ENCODE results near the gene CSMD2. TPM values are rescaled to one million over a fixed set of nuclear protein-coding genes. Genes with fewer than 3 reads are reported as not detected.

The CSMD2 gene
- polyA plus RNA-seq, 1 experiment = 2.3 TPM

- Histone ChIP-seq H3K27ac (ENCODE audit: low read depth, low read length) (no peak overlapping the region), H3K27me3 (ENCODE audit: control insufficient read depth, insufficient read depth, low read length) (no peaks in the 10 kb centered on the region), H3K4me3 (ENCODE audit: low read depth, low read length) (no peak overlapping the region), H3K9me3 (ENCODE audit: control insufficient read depth, insufficient read depth, low read length) (no peaks in the 10 kb centered on the region)
- ChIA-PET POLR2A (interaction anchor here (1.1 to 1.2 kb wide), 2 partner anchors 148 to 176 kb away, joined by 3 read pairs; partner anchors contain the start of gene A3GALT2), CTCF (interaction anchor here (0.8 to 7.3 kb wide), 5 partner anchors 8 to 172 kb away, joined by 3 to 212 read pairs (median 6); no protein-coding TSS in a partner anchor)
- DNase-seq (ENCODE audit: low read depth, low spot score) = no peak
- TF ChIP-seq, protein P1, sequence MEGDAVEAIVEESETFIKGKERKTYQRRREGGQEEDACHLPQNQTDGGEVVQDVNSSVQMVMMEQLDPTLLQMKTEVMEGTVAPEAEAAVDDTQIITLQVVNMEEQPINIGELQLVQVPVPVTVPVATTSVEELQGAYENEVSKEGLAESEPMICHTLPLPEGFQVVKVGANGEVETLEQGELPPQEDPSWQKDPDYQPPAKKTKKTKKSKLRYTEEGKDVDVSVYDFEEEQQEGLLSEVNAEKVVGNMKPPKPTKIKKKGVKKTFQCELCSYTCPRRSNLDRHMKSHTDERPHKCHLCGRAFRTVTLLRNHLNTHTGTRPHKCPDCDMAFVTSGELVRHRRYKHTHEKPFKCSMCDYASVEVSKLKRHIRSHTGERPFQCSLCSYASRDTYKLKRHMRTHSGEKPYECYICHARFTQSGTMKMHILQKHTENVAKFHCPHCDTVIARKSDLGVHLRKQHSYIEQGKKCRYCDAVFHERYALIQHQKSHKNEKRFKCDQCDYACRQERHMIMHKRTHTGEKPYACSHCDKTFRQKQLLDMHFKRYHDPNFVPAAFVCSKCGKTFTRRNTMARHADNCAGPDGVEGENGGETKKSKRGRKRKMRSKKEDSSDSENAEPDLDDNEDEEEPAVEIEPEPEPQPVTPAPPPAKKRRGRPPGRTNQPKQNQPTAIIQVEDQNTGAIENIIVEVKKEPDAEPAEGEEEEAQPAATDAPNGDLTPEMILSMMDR (IDR thresholded peaks at IDR 0.05; ENCODE audit: low read depth, low read length) = no peak
These were observed 696.1 kb downstream of the CSMD2 start for GRCh38 chr1:33468967-33469366.

- TF ChIP-seq, protein P1 (IDR thresholded peaks at IDR 0.05; ENCODE audit: low read depth, low read length) = no peak
- H3K9me3 ChIP-seq (ENCODE audit: control insufficient read depth, insufficient read depth, low read length) = no peaks in the 10 kb centered on the region
- no peaks in the 10 kb centered on the region for H3K27me3 ChIP-seq (ENCODE audit: control insufficient read depth, insufficient read depth, low read length)
- POLR2A ChIA-PET = interaction anchor here (1.1 to 1.2 kb wide), 2 partner anchors 148 to 175 kb away, joined by 3 read pairs; partner anchors contain the start of gene A3GALT2
- CTCF ChIA-PET = interaction anchor here (0.8 to 7.3 kb wide), 4 partner anchors 8 to 171 kb away, joined by 4 to 212 read pairs (median 6); no protein-coding TSS in a partner anchor
- no peak overlapping the region for H3K27ac ChIP-seq (ENCODE audit: low read depth, low read length)
- no peak overlapping the region for H3K4me3 ChIP-seq (ENCODE audit: low read depth, low read length)
- no peak for DNase-seq (ENCODE audit: low read depth, low spot score)
These were observed 696.5 kb downstream of the CSMD2 start for GRCh38 chr1:33468531-33468930.

GRCh38 chr1:33468011-33468410 lies 697.0 kb downstream of the CSMD2 start:
- H3K27me3 ChIP-seq (ENCODE audit: control insufficient read depth, insufficient read depth, low read length) = no peaks in the 10 kb centered on the region
- H3K27ac ChIP-seq (ENCODE audit: low read depth, low read length) = no peak overlapping the region
- H3K9me3 ChIP-seq (ENCODE audit: control insufficient read depth, insufficient read depth, low read length) = no peaks in the 10 kb centered on the region
- ChIA-PET CTCF (interaction anchor here (0.6 to 7.3 kb wide), 5 partner anchors 9 to 341 kb away, joined by 3 to 212 read pairs (median 4); no protein-coding TSS in a partner anchor), POLR2A (interaction anchor here (1.1 to 1.2 kb wide), 2 partner anchors 147 to 175 kb away, joined by 3 read pairs; partner anchors contain the start of gene A3GALT2)
- no peak for DNase-seq (ENCODE audit: low read depth, low spot score)
- TF ChIP-seq, protein P1 (IDR thresholded peaks at IDR 0.05; ENCODE audit: low read depth, low read length) = no peak
- H3K4me3 ChIP-seq (ENCODE audit: low read depth, low read length) = no peak overlapping the region

- no peak overlapping the region for H3K27ac ChIP-seq (ENCODE audit: low read depth, low read length)
- TF ChIP-seq, protein P1 (IDR thresholded peaks at IDR 0.05; ENCODE audit: low read depth, low read length) = no peak
- H3K27me3 ChIP-seq (ENCODE audit: control insufficient read depth, insufficient read depth, low read length) = no peaks in the 10 kb centered on the region
- no peaks in the 10 kb centered on the region for H3K9me3 ChIP-seq (ENCODE audit: control insufficient read depth, insufficient read depth, low read length)
- ChIA-PET POLR2A (no interaction called here), CTCF (interaction anchor here (7.3 kb wide), 1 partner anchor 169 kb away, joined by 212 read pairs; no protein-coding TSS in a partner anchor)
- no peak overlapping the region for H3K4me3 ChIP-seq (ENCODE audit: low read depth, low read length)
- no peak for DNase-seq (ENCODE audit: low read depth, low spot score)
These were observed 698.9 kb downstream of the CSMD2 start for GRCh38 chr1:33466159-33466558.

- no peak for DNase-seq (ENCODE audit: low read depth, low spot score)
- Histone ChIP-seq H3K9me3 (ENCODE audit: control insufficient read depth, insufficient read depth, low read length) (no peaks in the 10 kb centered on the region), H3K27ac (ENCODE audit: low read depth, low read length) (no peak overlapping the region), H3K27me3 (ENCODE audit: control insufficient read depth, insufficient read depth, low read length) (no peaks in the 10 kb centered on the region), H3K4me3 (ENCODE audit: low read depth, low read length) (no peak overlapping the region)
- POLR2A ChIA-PET = no interaction called here
- CTCF ChIA-PET = no interaction called here
- TF ChIP-seq, protein P1 (IDR thresholded peaks at IDR 0.05; ENCODE audit: low read depth, low read length) = no peak
These were observed 699.7 kb downstream of the CSMD2 start for GRCh38 chr1:33465316-33465715.
